ENCODE results near the gene PSMD1.
"Not testable (repeated sequence)": the region's sequence is repeated elsewhere in the genome, so short reads cannot be mapped to it uniquely, and the experiment has no call there.

The PSMD1 gene

DNA sequence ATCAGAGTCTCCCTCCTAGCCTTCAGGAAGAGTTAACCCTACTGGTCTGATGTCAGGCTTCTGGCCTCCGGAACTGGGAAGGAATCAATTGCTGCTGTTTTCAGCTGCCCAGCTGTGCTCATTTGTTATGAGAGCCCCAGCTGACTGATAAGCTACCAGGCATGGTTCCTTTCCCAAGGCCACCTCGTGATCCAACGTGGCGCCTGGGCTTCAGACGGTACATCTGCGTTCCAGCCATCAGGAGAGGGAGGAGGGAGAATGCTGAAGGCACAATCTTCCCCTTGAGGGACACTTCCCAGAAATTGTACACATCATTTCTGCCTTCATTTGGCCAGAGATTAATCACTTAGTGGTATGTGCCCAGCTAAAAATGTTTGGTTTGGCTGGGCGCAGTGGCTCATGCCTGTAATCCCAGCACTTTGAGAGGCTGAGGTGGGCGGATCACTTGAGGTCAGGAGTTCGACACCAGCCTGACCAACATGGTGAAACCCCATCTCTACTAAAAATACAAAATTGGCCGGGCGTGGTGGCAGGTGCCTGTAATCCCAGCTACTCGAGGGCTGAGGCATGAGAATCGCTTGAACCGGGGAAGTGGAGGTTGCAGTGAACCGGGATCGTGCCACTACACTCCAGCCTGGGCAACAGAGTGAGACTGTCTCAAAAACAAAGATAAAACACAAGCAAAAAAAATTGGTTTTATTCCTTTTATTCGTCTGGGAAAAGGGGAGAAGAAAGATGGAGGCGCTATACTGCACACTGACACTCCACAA lies 131.3 kb downstream of the PSMD1 start:
- DNase-seq (ENCODE audit: low spot score): no peak

GRCh38 chr2:231188506-231189170 lies 132.0 kb downstream of the PSMD1 start:
- no peak for DNase-seq (ENCODE audit: low spot score)

GRCh38 chr2:231189171-231189530 lies 132.5 kb downstream of the PSMD1 start:
- DNase-seq (ENCODE audit: low spot score): no peak

DNA sequence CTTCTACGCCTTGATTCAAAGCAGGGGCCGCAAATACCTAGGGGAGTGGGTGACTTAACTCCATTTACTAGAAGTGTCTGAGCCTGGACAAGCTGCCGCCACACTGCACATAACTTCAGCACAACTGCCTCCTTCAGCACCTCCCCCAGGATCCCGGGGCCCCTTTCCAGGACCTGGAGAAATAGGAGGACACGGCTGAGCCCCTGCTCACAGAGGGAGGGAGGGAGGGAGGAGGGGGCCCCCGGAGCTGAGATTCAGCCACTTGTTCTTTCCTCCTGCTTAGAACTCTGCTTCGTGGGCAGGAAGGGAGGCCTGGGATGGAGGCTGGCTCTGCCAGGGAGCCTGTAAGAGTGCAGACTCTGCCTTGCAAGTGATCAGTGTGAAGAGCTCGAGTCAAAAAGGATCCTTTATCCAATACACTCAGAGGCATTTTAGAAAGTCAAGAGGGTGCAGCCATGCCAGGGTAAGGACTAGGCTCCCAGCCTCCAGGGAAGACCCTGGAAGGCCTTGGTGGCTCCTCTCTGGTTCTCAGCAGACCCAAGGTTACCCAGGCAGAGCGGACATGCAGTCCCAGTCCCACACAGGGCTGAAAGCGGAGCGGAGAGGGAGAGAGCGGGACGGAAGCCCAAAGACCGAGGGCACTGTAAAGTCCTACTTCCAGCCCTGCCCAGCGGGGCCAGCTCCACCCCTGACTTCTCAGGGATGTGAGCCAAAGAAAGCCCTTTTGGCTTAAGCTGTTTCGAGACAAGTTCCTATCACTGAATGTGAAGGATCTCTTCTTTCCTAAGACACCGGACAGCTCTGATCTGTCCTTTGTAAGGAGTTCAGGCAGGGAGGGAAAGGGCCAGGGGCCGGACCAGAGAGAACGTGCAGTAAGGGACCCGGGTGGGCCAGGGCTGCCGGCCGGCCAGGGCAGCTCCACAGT lies 133.2 kb downstream of the PSMD1 start:
- DNase-seq (ENCODE audit: low spot score): no peak

DNA sequence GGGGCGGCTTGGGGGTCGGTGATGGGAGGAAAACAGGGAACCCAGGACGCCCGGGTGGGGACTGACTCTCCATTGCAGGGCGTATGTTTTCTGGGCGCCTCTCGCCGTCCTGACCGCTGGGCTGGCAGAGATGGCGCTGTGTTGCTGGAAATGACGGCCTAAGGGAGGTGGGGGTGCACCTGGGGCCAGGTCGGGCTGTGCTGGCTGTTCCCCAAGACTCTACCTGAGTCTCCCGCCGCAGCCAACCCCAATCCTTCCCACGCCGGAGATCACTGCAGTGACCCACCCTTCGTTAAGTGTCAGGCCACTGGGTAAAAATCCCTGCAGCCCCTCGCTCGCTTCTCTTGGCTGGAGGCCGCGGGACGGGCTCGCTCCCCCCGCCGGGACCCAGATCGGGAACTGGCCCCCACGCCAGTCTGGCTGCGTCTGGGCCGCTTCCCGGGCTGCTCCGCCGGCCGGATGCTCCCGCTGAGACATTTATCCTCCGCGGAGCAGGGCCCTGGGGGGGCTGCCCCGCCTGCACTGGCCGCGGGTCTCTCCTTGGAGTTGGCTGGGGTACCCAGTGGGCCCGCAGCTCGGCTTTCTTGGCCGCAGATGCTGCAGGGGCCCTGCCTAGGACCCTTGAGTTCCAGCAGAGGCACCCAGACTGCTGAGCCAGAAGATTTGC lies 134.0 kb downstream of the PSMD1 start:
- no peak for DNase-seq (ENCODE audit: low spot score)

DNA sequence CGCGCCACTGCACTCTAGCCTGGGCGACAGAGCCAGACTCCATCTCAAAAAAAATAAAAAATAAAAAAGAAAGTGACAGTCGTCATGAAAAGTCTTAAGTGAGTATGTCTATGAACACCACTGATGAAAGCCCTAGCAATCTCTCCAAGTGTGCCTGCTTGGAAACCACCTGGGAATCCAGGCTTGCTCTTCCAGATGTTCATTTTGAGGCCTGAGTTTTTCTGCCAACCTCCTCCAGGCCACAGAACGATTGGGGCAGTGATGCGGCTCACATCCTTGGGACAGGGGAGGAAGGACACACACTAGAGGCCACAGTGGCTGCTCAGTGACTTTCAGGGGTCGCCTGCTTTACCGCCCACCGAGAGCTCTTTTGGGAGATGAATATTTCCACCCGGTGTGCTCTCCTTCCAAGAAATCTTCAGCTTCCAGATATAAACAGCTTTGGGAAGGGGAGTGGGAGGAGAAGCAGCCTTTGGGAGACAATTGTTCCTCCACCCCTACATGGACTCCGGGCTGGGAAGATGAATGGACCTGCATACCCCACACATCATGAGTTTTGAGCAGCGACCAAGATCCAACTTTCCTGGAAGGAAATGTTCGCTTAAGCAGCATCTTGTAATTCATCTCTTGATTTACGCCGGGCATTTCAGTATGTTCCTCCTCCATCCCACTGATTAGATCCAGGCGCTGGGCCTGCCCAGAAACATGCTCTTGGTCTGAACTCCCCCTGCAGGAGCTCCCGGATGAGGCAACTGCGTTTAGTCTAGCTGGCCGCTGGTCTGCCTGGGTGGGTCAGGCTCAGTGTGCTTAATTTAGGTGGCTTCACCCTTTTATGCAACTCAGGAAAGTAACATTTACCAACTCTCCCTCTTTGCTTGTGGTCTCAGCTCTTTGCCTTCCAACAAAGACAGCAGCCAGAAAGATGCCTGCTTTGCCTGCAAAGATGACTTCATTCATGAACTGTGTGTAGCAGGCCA lies 135.5 kb downstream of the PSMD1 start:
- no peak for DNase-seq (ENCODE audit: low spot score)

- no peak for DNase-seq (ENCODE audit: low spot score)
Observed at GRCh38 chr2:231193216-231193615, 136.5 kb downstream of the PSMD1 start.

- no peak for DNase-seq (ENCODE audit: low spot score)
Observed at GRCh38 chr2:231196592-231196991, 139.9 kb downstream of the PSMD1 start.

DNA sequence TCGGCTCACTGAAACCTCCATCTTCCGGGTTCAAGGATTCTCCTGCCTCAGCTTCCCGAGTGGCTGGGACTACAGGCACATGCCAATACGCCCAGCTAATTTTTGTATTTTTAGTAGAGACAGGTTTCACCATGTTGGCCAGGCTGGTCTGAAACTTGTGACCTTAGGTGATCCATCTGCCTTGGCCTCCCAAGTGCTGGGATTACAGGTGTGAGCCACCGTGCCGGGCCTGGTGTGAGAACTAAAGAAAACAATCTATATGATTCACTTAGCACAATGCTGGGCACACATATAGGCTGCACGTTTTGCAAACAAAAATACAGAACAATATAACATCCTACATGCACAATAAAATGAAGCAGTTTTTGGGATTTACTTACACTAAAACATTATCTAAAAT lies 140.5 kb downstream of the PSMD1 start:
- not testable (repeated sequence) for DNase-seq (ENCODE audit: low spot score)

DNA sequence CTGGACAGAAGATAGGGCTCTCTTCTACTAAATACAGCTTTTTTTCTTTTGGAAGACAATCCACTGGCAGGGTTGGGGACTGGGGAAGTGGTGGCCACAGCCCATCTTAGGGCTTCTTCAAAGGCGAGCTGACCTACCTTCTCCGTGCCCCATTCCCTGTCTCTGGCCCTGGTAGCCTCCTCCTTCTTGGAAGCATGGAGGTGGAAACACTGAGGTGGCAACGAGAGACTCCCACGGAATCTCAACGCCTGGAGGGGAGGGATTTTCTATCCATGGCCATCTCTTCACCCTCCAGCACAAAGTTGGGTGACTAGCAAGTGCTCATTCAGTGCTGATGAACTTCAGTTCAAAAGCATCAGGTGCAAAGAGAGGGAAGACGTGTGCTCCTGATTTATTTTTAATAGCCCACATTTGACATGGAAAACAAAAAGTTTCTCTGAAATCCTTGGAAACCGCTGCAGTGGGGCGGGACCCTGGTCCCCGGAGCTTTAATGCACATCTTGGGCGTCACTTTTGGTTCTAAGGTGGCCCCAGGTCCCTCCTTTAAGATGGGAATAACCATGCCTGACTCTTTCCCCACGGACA lies 141.1 kb downstream of the PSMD1 start:
- no peak for DNase-seq (ENCODE audit: low spot score)

DNA sequence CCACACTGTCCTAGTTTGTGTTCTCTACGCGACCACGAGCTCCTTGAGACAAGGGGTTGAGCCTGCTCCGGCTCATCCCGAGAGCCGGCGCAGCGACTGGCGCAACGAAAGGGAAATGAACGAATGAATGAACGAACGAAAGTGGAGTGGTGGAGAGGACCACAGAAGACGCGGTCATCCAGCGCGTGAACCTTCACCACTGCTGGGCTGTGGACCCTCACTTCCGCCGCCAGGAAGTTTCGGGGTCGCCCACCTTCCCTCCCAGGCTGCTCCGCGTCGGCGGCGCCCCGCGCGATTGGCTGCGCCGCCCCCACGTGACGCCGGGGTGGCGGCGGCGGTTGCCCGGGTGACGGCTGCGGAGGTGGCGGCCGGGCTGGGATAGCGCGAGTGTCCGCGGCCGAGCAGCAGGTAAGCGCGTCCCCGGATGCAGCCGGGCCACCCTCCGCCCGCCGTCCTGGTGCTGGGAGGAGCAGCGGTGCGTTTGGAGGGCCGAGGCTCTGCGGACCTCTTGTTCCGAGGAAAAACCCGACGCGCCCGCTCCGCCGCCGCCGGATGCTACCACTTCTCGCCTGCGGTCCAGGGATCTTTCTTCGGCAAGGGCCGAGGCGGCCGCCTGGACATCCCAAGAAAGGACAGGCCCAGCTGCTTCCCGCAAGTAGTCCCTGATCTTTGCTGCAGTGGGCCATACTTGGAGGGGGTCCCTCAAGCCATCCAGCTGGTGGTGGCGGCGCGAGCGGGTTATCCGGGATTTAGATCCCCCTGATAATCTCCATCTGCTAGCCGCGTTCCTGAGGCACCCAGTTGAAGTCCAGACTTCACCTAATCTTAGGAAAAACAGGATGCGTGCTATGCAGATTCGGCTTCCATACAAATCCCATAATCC lies 141.9 kb downstream of the PSMD1 start, which contains the start of gene ARMC9:
Gene ARMC9, plus strand, starts transcription at position 341 of the 883 bp plus-strand sequence. CDS start 7,608 bp downstream, outside the sequence.
- peak; percentile 77 for DNase-seq (ENCODE audit: low spot score)

DNA sequence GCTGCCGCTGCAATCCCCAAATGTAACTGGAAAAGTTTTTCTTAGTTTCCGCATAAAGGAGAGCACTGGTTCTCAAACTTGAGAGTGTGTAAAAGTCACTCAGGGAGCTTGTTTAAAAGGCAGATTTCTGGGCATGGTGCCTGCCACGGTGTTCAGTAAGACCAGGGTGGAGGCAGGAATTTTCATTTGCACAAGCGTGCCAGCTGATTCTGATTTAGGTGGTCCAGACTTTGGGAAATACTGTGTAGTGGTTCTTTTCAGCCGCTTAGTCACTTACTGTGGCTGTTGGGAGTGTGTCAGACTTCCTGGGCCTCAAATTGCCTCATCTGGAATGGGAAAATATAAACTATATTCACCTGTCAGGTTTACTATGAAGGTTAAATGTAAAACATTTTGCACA lies 142.6 kb downstream of the PSMD1 start:
- DNase-seq (ENCODE audit: low spot score): no peak

DNA sequence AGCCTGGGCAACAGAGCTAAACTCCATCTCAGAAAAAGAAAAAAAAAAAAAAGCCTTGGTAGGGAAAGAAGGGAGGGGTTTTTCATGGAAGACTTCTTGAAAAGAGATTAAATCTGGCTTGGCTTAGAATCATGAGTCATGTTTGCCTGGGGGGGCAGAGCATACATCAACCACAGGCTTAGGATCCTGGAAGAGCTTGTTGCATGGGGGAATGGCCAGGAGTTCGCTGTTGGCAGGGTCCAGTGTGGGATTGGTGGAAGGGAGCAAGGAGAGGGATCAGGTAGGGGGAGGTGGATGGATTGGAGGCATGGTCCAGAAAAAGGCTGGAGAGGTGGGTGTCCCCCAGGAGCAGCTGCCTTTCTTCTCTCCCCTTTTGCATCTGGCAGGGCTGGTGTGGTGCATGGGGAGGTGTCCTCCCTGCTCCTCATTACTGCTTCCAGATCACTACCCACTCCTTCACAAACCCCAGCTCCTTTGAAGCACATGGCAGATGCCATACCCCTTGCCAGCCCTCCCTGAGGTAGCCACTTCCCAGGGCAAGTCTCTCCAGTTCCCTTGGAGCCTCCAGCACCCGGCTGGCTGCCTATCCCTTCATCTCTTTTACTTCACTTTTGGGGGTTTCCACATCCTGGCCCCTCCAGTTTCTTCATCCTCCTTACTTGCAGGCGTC lies 144.3 kb downstream of the PSMD1 start:
- DNase-seq (ENCODE audit: low spot score): no peak

DNA sequence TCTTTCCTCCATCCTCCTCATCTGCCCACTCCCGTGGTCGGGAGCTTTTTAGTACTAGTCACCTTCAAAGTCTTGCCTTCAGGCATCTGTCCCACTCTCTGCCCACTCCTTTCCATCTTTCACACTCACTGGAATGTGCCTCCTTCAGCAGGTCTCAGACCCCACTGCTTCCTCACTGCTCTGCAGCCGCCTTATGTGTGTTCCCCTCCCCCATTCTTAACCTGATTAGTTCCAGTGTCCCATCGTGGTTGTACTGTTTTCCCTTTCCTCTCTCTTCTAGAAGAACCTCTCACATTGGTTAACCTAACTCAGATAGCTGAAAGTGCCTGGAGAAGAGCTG lies 144.8 kb downstream of the PSMD1 start:
- DNase-seq (ENCODE audit: low spot score): no peak

GRCh38 chr2:231203087-231203486 lies 146.4 kb downstream of the PSMD1 start:
- no peak for DNase-seq (ENCODE audit: low spot score)

DNA sequence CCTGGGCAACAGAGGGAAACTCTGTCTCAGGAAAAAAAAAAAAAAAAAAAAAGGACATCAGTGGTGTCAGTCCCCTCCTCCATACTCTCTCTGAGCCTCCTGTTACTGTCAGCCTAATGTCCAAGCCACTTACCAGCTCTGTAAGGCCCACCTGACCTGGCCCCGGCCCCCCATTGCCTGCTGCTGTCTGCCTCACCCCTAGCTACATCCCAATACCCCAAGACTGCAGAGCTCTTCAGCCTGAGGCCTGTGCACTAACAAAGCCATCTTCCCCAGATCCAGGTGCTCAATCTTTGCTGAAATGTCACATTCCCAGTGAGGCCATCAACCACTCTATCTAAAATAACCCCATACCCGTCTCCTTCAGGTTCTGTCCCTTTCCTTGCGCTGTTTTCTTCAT lies 147.5 kb downstream of the PSMD1 start:
- DNase-seq (ENCODE audit: low spot score): no peak

GRCh38 chr2:231204581-231204980 lies 147.9 kb downstream of the PSMD1 start:
- no peak for DNase-seq (ENCODE audit: low spot score)

DNA sequence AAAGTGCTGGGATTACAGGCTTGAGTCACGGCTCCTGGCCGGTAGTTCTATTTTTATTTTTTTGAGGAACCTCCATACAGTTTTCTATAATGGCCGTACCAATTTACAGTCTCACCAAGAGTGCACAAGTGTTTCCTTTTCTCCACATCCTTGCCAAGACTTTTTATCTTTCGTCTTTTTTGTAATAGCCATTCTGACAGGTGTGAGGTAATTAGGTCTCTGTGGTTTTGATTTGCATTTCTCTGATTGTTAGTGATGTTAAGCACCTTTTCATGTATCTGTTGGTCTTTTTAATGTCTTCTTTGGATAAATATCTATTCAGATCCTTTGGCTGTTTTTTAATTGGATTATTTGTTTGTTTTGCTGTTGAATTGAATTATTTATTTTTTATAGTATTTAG lies 151.1 kb downstream of the PSMD1 start:
- DNase-seq (ENCODE audit: low spot score): no peak

- DNase-seq (ENCODE audit: low spot score): no peak
Observed at GRCh38 chr2:231210782-231211181, 154.1 kb downstream of the PSMD1 start.

Data from NAMALWA (cell line).